ENCODE data around the gene MAN2A1.
"Not testable (repeated sequence)": the region's sequence is repeated elsewhere in the genome, so short reads cannot be mapped to it uniquely, and the experiment has no call there.

MAN2A1 gene

DNA sequence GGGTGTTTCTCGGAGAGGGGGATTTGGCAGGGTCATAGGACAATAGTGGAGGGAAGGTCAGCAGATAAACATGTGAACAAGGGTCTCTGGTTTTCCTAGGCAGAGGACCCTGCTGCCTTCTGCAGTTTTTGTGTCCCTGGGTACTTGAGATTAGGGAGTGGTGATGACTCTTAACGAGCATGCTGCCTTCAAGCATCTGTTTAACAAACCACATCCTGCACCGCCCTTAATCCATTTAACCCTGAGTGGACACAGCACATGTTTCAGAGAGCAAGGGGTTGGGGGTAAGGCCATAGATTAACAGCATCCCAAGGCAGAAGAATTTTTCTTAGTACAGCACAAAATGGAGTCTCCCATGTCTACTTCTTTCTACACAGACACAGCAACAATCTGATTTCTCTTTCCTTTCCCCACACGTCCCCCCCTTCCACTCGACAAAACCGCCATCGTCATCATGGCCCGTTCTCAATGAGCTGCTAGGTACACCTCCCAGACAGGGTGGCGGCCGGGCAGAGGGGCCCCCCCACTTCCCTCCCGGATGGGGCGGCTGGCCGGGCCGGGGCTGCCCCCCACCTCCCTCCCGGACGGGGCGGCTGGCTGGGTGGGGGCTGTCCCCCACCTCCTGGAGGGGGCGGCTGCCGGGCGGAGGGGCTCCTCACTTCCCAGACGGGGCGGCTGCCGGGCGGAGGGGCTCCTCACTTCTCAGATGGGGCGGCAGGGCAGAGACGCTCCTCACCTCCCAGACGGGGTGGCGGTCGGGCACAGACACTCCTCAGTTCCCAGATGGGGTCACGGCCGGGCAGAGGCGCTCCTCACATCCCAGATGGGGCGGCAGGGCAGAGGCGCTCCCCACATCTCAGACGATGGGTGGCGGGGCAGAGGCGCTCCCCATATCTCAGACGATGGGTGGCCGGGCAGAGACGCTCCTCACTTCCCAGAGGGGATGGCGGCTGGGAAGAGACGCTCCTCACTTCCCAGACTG, 142.8 kb downstream of the MAN2A1 start:
- not testable (repeated sequence) for DNase-seq

DNA sequence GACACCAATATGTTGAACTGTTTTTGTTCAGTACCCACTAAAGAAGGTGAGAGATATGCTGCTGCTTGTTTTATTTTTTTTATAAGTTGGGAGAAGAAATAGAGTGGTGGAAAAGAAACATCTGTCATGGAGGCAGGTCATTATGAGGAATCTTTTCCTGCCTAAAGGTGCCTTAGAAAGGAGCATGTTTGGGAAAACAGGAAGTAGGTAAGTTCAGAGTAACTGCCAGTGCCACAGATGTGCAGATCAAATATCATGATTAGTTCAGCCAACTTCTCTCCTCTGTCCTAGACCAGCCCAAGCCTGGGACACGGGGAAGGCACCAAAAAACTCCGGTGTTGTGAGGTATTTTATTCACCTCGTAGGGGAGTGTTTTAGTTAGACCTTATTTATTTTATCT, 144.2 kb downstream of the MAN2A1 start:
- no peak for DNase-seq

DNA sequence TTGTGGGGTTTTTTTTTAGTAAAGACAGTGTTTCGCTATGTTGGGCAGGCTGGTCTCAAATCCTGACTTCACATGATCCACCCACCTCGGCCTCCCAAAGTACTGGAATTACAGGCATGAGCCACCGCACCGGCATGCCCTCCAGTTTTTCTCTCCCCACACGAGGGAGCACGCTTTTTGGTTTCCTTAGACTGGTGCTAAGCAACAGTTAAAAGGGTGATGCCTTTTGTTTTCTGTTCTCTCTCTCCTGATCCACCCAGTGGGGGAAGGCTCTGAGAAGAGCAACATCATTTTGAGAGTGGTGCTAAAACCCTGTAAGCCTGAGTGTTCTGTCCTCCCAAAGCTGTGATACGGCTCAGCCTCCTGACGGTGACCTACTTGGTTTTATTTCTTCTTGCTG, 146.6 kb downstream of the MAN2A1 start:
- no peak for DNase-seq

DNA sequence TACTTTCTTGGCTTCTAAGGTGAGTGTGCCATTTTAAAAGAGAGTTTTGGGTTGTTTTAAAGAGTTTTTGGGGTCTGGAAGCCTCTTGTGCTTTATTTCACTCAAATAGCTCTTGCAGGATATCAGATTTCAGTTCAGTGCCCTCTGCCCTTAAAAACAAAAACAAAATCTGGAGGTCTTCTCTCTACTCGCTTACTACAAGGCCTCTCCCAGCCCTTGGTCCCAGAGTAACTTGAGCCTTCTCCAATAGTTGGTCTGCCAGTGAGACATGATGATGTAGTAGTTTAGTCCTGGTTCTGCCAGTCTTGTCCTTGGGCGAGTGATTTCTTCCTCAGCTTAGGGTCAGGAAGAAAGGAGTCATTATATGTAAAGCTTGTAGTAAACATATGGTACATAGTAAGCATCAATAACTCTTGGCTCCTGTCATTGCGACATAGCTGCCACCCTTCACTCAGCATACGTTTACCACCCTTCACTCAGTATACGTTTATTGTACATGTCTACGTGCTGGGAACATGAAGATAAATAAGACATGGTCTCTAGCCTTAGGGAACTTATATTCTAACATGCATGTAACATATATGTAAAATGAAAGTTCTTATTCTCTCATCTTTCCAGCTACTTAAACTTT, 147.6 kb downstream of the MAN2A1 start:
- DNase-seq: no peak

- no peak for DNase-seq
Measured at GRCh38 chr5:109838157-109838556, 148.4 kb downstream of the MAN2A1 start.

DNA sequence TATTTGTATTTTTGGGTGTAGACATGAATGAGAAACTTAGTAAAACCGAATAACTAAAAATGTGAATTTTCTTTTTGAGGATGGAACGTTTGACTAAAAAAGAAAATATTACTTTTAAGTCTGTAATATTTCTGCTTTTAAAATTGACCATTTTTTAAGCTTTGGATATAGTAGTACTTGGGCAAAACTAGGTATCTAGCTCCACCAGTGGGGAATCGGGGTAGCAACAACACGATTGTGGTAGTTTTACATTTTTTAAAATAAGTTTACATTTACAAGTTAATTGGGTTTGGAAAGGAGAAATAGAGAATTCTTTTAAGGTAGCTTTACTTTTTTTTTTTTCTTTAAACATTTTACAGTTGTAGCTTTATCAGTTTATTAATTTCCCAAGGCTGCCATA, 154.4 kb downstream of the MAN2A1 start:
- no peak for DNase-seq

DNA sequence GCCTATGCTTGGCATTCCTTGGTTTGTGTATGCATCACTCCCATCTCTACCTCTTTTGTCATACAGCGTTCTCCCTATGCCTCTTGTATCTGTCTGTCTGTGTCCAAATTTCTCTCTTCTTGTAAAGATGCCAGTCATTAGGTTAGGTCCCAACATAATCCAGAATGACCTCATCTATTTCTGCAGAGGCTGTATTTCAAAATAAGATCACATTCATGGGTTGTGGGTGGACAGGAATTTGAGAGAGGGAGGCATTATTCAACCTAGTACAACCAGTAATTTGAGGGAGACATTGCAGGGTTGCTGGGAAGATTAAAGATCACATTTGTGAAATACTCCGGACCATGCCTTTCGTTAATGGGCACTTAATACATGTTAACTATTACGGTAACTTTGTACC, 155.0 kb downstream of the MAN2A1 start:
- peak; percentile 68 for DNase-seq

GRCh38 chr5:109848130-109848529, 158.4 kb downstream of the MAN2A1 start:
- no peak for DNase-seq

DNA sequence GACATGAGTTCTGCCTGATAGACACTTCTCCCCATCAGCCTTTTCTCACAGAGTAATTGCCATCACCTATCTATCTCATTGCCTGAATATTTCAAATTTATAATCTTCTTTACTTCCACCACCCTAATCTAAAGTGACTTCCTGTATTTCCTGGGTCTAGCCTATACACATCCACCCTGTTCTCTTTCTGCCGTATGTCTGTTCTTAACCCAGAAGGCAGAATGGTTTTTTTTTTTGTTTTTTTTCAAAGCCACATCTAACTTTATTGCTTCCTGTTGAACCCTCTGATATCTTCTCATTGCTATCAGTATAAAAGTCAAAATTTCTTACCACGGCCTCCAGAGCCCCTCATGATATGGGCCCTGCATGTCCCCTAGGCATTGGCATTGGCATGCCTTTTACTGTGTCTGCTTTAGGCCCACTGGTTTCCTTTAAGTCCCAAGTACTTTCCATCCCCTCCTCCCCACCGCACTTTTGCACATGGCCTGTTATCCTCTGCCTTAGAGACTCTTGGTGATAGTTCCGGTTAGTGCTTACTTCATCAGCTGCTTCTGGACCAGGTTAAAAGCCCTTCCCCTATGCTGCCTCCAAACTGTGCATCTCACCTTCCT, 159.9 kb downstream of the MAN2A1 start:
- no peak for DNase-seq

GRCh38 chr5:109852371-109853155, 162.8 kb downstream of the MAN2A1 start:
- DNase-seq: no peak

DNA sequence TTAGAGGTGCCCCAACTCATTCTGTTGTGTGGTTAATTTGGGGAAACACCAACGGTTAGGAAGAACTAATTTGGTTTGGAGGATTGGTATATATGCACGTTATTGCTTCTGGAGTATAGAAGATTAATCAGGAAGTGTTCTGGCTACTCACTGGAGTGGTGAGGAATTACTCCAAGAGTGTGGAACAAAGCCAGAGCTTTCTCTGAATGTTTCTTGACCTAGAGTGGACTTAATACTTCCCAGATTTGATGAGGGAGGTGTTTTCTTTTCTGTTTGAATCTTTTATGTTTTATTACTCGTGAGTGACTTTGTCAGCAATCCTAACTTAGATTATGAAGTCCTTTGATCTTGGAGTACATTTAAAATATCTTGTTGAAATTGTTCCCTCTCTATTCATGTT, 163.7 kb downstream of the MAN2A1 start:
- DNase-seq: peak; percentile 48

DNA sequence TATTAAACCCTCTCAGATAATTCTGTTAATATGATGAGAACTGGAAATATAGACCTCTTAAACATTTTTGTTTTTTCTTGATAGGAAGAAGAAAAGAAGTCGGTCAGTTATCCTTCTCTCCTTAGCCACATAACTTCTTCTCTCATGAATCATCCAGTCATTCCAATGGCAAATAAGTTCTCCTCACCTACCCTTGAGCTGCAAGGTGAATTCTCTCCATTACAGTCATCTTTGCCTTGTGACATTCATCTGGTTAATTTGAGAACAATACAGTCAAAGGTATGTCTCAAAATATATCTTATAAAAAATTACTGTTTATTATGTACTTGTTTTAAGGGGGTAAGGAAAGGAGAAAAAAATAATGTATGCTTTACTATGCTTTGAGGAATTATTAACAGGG, 165.3 kb downstream of the MAN2A1 start:
- DNase-seq: no peak

- no peak for DNase-seq
Measured at GRCh38 chr5:109857405-109858031, 167.8 kb downstream of the MAN2A1 start.

DNA sequence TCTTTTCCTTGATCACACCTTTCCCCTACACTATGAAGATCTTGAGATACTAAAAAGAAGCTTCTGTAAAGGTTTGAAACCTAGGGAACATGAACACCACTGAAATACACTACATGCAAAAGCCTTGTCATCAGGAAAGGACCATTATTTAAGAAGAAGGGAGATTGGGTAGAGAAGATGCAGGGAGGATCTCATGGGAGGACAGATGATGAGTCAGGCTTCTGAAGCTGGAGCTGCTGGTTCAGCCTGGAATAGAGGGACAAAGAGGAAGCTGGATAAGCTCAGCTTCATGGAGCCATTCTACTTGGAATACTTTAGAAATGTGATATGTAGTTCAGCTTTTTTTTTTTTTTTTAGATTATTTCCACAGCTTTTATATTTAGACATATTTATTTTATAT, 169.8 kb downstream of the MAN2A1 start:
- DNase-seq: peak; percentile 22

DNA sequence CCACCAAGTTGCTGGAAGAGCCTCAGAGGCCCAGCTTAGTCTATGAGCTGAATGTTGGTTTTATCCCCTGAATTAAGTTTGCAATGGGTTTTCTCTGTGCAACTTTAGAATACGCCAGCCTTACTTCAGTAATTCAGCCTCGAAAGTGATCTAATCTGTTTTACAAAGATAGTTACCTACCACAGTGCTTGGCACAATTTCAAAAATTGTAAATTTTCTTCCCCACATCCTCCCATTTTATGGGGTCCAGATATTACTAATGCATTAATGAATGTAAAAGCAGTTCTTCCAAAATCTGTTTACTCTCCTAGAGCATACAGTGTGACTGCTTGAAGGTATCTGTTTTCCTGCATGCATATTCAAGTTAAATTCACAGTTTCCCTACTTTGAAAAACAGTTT, 172.6 kb downstream of the MAN2A1 start:
- DNase-seq: no peak

DNA sequence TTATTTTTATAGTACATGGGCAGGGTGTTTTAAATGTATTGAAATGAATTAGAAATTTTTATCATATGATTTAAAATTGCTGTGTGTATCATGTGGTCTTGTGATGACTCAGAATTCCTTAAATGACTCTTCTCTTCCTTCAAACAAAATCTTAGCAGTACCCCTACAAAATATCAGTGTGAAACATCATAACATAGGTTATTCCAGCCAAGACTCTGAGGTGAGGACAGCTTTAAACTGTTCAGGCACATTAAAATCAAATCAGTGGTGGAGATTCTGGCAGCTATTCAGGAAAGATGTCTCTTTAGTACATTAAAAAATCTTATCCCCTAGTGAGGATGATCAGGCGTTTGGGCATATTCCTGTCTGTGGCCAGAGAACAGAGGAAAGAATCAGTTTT, 174.0 kb downstream of the MAN2A1 start:
- peak; percentile 95 for DNase-seq

GRCh38 chr5:109865637-109866036, 175.9 kb downstream of the MAN2A1 start:
- DNase-seq: peak; percentile 91

DNA sequence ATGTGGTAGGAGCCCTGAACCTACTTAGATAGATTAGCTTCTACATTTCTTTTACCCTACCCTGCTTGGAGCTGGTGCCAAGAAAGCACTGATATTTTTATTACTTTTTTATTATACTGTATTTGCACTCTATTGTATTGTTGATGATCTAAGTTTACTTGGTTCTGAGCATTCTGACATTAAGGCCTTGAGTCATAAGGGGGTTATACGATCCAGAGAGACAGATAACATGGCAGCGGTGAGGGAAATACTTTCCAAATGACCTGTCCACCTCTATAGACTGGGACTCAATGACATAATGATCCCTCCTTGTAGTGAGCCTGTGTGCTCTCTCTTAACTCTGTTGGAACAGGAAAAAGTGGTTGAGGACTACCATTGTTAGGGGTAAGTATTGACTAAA, 176.3 kb downstream of the MAN2A1 start:
- peak; percentile 58 for DNase-seq

DNA sequence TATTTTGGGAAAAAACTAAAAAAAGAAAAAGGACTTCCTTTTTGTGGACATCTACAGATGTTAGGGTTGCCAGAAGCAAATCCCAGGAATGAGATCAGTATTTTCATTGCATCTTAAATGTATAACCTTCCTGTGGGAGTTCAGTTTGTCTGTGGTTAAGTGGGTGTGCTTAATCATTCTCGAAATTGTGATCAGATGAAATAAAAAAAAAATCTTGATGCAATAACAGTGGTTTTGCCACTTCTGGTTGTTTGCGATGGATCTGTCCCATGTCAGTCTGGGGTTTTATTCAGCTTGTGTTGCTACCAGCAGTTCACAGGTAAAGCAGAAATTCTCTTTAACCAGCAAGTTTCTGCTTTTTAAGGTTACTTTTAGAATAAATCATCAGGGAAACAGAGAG, 179.0 kb downstream of the MAN2A1 start:
- DNase-seq: peak; percentile 70

DNA sequence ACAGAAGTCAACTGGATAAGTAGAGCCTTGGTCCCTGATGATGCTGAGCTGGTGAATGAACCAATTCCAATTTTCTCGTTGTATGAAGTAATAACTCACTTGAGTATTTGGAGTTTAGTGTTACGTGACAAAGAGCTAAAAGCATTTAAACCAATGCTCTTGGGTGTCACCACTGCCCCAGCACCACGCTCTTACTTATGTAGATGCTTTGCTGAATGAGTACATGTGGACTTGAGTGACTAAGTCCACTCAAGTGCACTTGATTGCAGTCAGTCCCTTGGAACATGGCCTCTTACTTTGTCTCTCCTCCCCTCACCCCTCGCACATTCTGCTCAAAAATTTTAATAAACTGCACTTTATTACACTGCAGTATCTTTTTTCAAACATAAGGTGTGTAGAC, 184.0 kb downstream of the MAN2A1 start:
- no peak for DNase-seq

DNA sequence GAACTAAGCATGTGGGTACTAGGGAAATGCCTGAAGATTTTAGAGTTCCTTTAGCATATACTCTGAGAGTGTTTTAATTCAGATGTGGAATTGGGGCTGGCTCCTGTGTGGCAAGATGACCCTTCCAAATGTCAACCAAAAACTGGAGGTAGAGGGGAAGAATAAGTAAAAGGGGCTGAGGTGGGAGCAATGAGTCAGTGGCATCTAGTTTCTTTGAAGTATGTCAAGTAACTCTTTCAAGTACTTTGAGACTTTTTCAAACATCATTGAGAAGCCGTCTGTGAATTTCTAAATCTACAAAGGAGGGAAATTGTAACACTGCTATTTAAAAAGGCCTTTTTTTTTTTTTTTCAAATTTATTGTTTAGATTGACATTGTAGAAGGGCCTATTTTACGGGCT, 184.4 kb downstream of the MAN2A1 start:
- no peak for DNase-seq

GRCh38 chr5:109876030-109876725, 186.5 kb downstream of the MAN2A1 start:
- DNase-seq: no peak

Data from fibroblast of upper back skin (primary cell).